Esophagus muscularis mucosa (tissue), 4 donors: Measurements from ENCODE around the gene ITGB5.

Source experiments
- CTCF ChIP-seq, 3 experiments: fragments of 200-600 bp in 2 of 3; fragments of 450-650 bp in 1 of 3; sonication (generic) in 2 of 3; IDR thresholded peaks; one replicate each; pipeline ENCODE4 v1.5.1; 2017 to 2019; ENCODE audit warnings: antibody characterized with exemption in 3 of 3, mild to moderate bottlenecking in 2 of 3, moderate library complexity in 1 of 3
- EP300 ChIP-seq: sonication (generic); formaldehyde crosslinking; IDR thresholded peaks from one replicate; pipeline ENCODE4 v1.6.1; 2017; ENCODE audit warnings: antibody characterized with exemption
- POLR2AphosphoS5 ChIP-seq, 2 donors: sonication (generic); formaldehyde crosslinking; IDR thresholded peaks; one replicate each; pipeline ENCODE4 v1.6.1; 2017; ENCODE audit warnings: antibody characterized with exemption in 2 of 2

GRCh38 chr3:124883766-124884473 is 3.2 kb downstream of the ITGB5 start:
- TF ChIP-seq CTCF (IDR thresholded peaks at IDR 0.05), result no peak
- TF ChIP-seq POLR2AphosphoS5 (IDR thresholded peaks at IDR 0.05), result no peak
- no peak for TF ChIP-seq EP300
